CD4-positive, alpha-beta T cell (primary cell): ENCODE measurements around the gene COX6B1. TPM values are rescaled to one million over a fixed set of nuclear protein-coding genes. Genes with fewer than 3 reads are reported as not detected.

ENCODE experiments used
- ATAC-seq: fragments of 200-7000 bp; cut with Tn5 transposase; one replicate; pipeline ENCODE4 v1.10.0; 2022; ENCODE audit warnings: mild to moderate bottlenecking; ENCODE audit not compliant: poor library complexity
- CTCF ChIA-PET: fragments of 350-600 bp; sonication (Branson Sonifier 250); formaldehyde crosslinking; loops from one replicate; lab custom pipeline; 2021; ENCODE audit warnings: antibody characterized with exemption, inconsistent platforms; lab: Charles Lee
- POLR2A ChIA-PET: fragments of 350-600 bp; sonication (Branson Sonifier 250); formaldehyde crosslinking; loops from one replicate; lab custom pipeline; 2021; ENCODE audit warnings: antibody characterized with exemption, inconsistent platforms; lab: Charles Lee
- DNase-seq, 14 experiments: peaks; one replicate each; pipeline ENCODE4 v3.0.0-alpha.2; 2013 to 2020; ENCODE audit warnings: mixed read lengths in 2 of 14
- H3K27ac ChIP-seq, 2 donors: one replicate each; pipeline versions ENCODE4 v1.5.1 to v1.7.0; 2013; ENCODE audit warnings: low read length in 2 of 2, low read depth in 1 of 2, mild to moderate bottlenecking in 1 of 2
- H3K27me3 ChIP-seq, 2 experiments: 1 replicate in 1 of 2; 2 replicates in 1 of 2; pipeline versions ENCODE4 v1.6.1 to v1.7.0; 2013; ENCODE audit warnings: low read length in 2 of 2, control low read depth in 1 of 2, mild to moderate bottlenecking in 1 of 2, moderate library complexity in 1 of 2; ENCODE audit not compliant: insufficient read depth in 2 of 2, control insufficient read depth in 1 of 2
- H3K36me3 ChIP-seq: one replicate; pipeline ENCODE4 v1.6.1; 2013; ENCODE audit warnings: low read length, control low read depth; ENCODE audit not compliant: insufficient read depth
- H3K4me1 ChIP-seq: one replicate; pipeline ENCODE4 v1.6.1; 2013; ENCODE audit warnings: low read length, control low read depth; ENCODE audit not compliant: insufficient read depth
- H3K4me3 ChIP-seq: one replicate; pipeline ENCODE4 v1.5.1; 2013; ENCODE audit warnings: mild to moderate bottlenecking, low read length, moderate library complexity
- H3K9me3 ChIP-seq, 2 experiments: 1 replicate in 1 of 2; 2 replicates in 1 of 2; pipeline versions ENCODE4 v1.6.1 to v1.7.0; 2013; ENCODE audit warnings: low read length in 2 of 2, mild to moderate bottlenecking in 2 of 2, control low read depth in 1 of 2, moderate library complexity in 1 of 2; ENCODE audit not compliant: control insufficient read depth in 1 of 2, insufficient read depth in 1 of 2
- H3K27ac Mint-ChIP-seq: one replicate; pipeline ENCODE4 v1.8.0; 2020; ENCODE audit warnings: mixed read lengths
- H3K27me3 Mint-ChIP-seq: one replicate; pipeline ENCODE4 v1.8.0; 2021; ENCODE audit warnings: mixed read lengths
- H3K36me3 Mint-ChIP-seq: one replicate; pipeline ENCODE4 v1.8.0; 2021; ENCODE audit warnings: low read depth, mixed read lengths
- H3K4me1 Mint-ChIP-seq: one replicate; pipeline ENCODE4 v1.8.0; 2021; ENCODE audit warnings: low read depth, mixed read lengths
- H3K4me3 Mint-ChIP-seq: one replicate; pipeline ENCODE4 v1.8.0; 2020; ENCODE audit warnings: mild to moderate bottlenecking, mixed read lengths
- H3K9me3 Mint-ChIP-seq: one replicate; pipeline ENCODE4 v1.8.0; 2020; ENCODE audit warnings: mixed read lengths
- CTCF ChIP-seq: fragments of 200-600 bp; IDR thresholded peaks from one replicate; pipeline ENCODE4 v1.8.0; 2022; ENCODE audit warnings: antibody characterized with exemption, mild to moderate bottlenecking
- intact Hi-C, 2 experiments: fragments of 100-400 bp; cut with DNase I in 1 of 2; cut with micrococcal nuclease in 1 of 2; formaldehyde crosslinking; loops; one replicate each; pipeline versions ENCODE4 v1.15.1 to v1.9.0; 2023 to 2025; cut with DNase I, micrococcal nuclease
- total RNA-seq, 174 experiments: library from RNA in 2 of 174; stranded (reverse) in 2 of 174; gene quantifications; one replicate each; pipeline ENCODE4 v1.2.3 and lab custom pipeline; 2021 to 2026

COX6B1 gene
- total RNA-seq, 2 experiments from 2014 or later, result 136 to 144 TPM

GRCh38 chr19:35692010-35692409 lies 43.9 kb downstream of the COX6B1 start:
- intact Hi-C loops, result loop anchor here (2.0 to 5.0 kb wide), 2 partner anchors 65 to 191 kb away; partner anchors contain the start of genes HSPB6 (in 2 of the 2) and PROSER3 (in 2 of the 2)
- DNase-seq (no peak), ATAC-seq (no peak)
- Histone ChIP-seq H3K4me3 (no peak overlapping the region), H3K27me3 (no peaks in the 10 kb centered on the region), H3K27ac (no peak overlapping the region), H3K36me3 (no peaks in the 10 kb centered on the region), H3K9me3 (no peaks in the 10 kb centered on the region), H3K4me1 (peaks cover 5% of the 10 kb centered on the region)
- H3K27me3 Mint-ChIP-seq, result no peaks in the 10 kb centered on the region
- H3K9me3 Mint-ChIP-seq, result no peaks in the 10 kb centered on the region
- TF ChIP-seq CTCF, result no peak
- no peak overlapping the region for H3K4me3 Mint-ChIP-seq
- no peaks in the 10 kb centered on the region for H3K36me3 Mint-ChIP-seq
- POLR2A ChIA-PET, result interaction anchor here (1.5 kb wide), 1 partner anchor 24 kb away, joined by 3 read pairs; no protein-coding TSS in a partner anchor
- H3K4me1 Mint-ChIP-seq, result no peaks in the 10 kb centered on the region
- no peak overlapping the region for H3K27ac Mint-ChIP-seq
- CTCF ChIA-PET, result interaction anchor here (1.2 kb wide), 1 partner anchor 21 kb away, joined by 3 read pairs; no protein-coding TSS in a partner anchor

GRCh38 chr19:35693422-35693821 lies 45.3 kb downstream of the COX6B1 start:
- H3K36me3 ChIP-seq, result no peaks in the 10 kb centered on the region
- no peaks in the 10 kb centered on the region for H3K9me3 Mint-ChIP-seq
- no peak overlapping the region for H3K27ac Mint-ChIP-seq
- H3K9me3 ChIP-seq, result no peaks in the 10 kb centered on the region
- no peak overlapping the region for H3K4me3 ChIP-seq
- H3K27me3 ChIP-seq, result no peaks in the 10 kb centered on the region
- DNase-seq (no peak), ATAC-seq (no peak)
- intact Hi-C loops, result loop anchor here (1.0 to 5.0 kb wide), 7 partner anchors 9 to 238 kb away; partner anchors contain the start of genes HSPB6 (in 2 of the 2) and PROSER3 (in 2 of the 2)
- no peaks in the 10 kb centered on the region for H3K4me1 Mint-ChIP-seq
- peaks cover 5% of the 10 kb centered on the region for H3K4me1 ChIP-seq
- no peak overlapping the region for H3K27ac ChIP-seq
- no peak for TF ChIP-seq CTCF
- H3K4me3 Mint-ChIP-seq, result no peak overlapping the region
- ChIA-PET CTCF (interaction anchor here (0.7 to 1.3 kb wide), 2 partner anchors 22 to 126 kb away, joined by 3 to 4 read pairs; no protein-coding TSS in a partner anchor), POLR2A (interaction anchor here (1.2 to 1.5 kb wide), 2 partner anchors 9 to 22 kb away, joined by 3 to 4 read pairs; no protein-coding TSS in a partner anchor)
- H3K36me3 Mint-ChIP-seq, result no peaks in the 10 kb centered on the region
- no peaks in the 10 kb centered on the region for H3K27me3 Mint-ChIP-seq

- no peaks in the 10 kb centered on the region for H3K36me3 ChIP-seq
- Mint-ChIP-seq H3K9me3 (no peaks in the 10 kb centered on the region), H3K36me3 (no peaks in the 10 kb centered on the region), H3K4me3 (no peak overlapping the region), H3K27me3 (no peaks in the 10 kb centered on the region), H3K27ac (no peak overlapping the region), H3K4me1 (no peaks in the 10 kb centered on the region)
- H3K4me3 ChIP-seq, result no peak overlapping the region
- no peak overlapping the region for H3K27ac ChIP-seq
- peaks cover 5% of the 10 kb centered on the region for H3K4me1 ChIP-seq
- ChIA-PET CTCF (interaction anchor here (0.7 to 1.3 kb wide), 4 partner anchors 9 to 421 kb away, joined by 3 to 4 read pairs (median 4); partner anchors contain the start of gene TBCB), POLR2A (interaction anchor here (0.9 kb wide), 1 partner anchor 20 kb away, joined by 3 read pairs; no protein-coding TSS in a partner anchor)
- intact Hi-C loops, result loop anchor here (1.0 to 5.0 kb wide), 8 partner anchors 8 to 237 kb away; partner anchors contain the start of genes HSPB6 (in 2 of the 2) and PROSER3 (in 2 of the 2)
- H3K9me3 ChIP-seq, result no peaks in the 10 kb centered on the region
- TF ChIP-seq CTCF, result peak; percentile 97
- no peaks in the 10 kb centered on the region for H3K27me3 ChIP-seq
- ATAC-seq (peak; percentile 100), DNase-seq (peak; percentile 85 to 94 (median 89))
These were observed 45.9 kb downstream of the COX6B1 start for GRCh38 chr19:35693835-35694599.
